ENCODE data around the gene INTS6L.

INTS6L gene

DNA sequence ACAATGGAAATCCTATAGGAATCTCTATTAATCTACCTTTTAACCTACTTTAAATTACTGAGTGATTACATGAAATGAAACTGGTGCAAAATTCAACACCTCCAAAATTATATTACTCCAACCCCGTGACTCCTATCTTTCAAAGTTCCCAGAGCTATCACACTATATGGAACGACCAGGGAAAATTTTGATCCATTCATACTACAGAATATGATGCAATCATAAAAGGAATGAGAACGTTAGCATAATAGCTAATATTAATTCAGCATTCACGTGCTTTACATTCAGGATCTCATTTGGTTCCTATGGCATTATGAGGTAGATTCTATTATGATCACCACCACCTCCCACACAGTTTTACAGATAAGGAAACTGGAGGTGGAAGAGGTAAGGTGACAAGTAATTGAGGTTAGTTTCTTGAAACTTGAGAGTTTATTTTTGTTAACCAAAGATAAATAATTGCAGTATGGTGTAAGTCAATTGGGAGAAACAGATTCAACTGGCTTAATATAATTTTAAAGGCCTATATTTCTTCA lies 29.4 kb upstream of the INTS6L start:
- H4K91ac ChIP-seq (ENCODE audit: low read depth, low read length, poor library complexity) = no peak overlapping the region
- H2BK120ac ChIP-seq (ENCODE audit: low read depth, low read length) = no peak overlapping the region
- no CpG with 5 or more reads among the region's 4 CpGs for WGBS, 2 donors (ENCODE audit: extremely low coverage in 2 of 2, insufficient read length in 2 of 2, insufficient replicate concordance in 1 of 2)
- H2AFZ ChIP-seq (ENCODE audit: low read length) = no peak overlapping the region
- no peaks in the 10 kb centered on the region for H3K79me1 ChIP-seq (ENCODE audit: low read depth, low read length)
- H3K36me3 ChIP-seq (replicated peaks in 1 of 2; ENCODE audit: control insufficient read depth in 2 of 2, insufficient read depth in 2 of 2, low read length in 2 of 2) = no peaks in the 10 kb centered on the region
- H3K27me3 ChIP-seq (ENCODE audit: control insufficient read depth in 3 of 3, insufficient read depth in 3 of 3, low read depth in 1 of 3, low read length in 3 of 3) = peaks cover 0 to 4% (median 0%) of the 10 kb centered on the region in 3 experiments
- H2BK5ac ChIP-seq (ENCODE audit: low read length) = no peak overlapping the region
- no peak overlapping the region for H2AK5ac ChIP-seq (ENCODE audit: low read depth, low read length)
- H2BK12ac ChIP-seq (ENCODE audit: low read length) = no peak overlapping the region
- no peaks in the 10 kb centered on the region for H3K9me3 ChIP-seq (replicated peaks in 1 of 2; ENCODE audit: control insufficient read depth in 2 of 2, insufficient read depth in 1 of 2, low read depth in 1 of 2, low read length in 2 of 2)
- no peak overlapping the region for H3K23ac ChIP-seq (ENCODE audit: low read depth, low read length, poor library complexity)
- H3K9ac ChIP-seq (ENCODE audit: low read depth, low read length, poor library complexity) = no peak overlapping the region
- no peak overlapping the region for H2BK15ac ChIP-seq (ENCODE audit: low read length)
- no peaks in the 10 kb centered on the region for H3K4me1 ChIP-seq (ENCODE audit: control insufficient read depth in 2 of 2, insufficient read depth in 1 of 2, low read depth in 1 of 2, low read length in 2 of 2)
- no peak overlapping the region for H3K18ac ChIP-seq (ENCODE audit: low read length)
- no peak overlapping the region for H3K4ac ChIP-seq (ENCODE audit: low read length)
- H3K4me3 ChIP-seq (ENCODE audit: low read length in 2 of 2) = no peak overlapping the region
- DNase-seq (ENCODE audit: low spot score) = no peak
- no peak overlapping the region for H3K14ac ChIP-seq (ENCODE audit: low read length)
- H3K4me2 ChIP-seq (ENCODE audit: insufficient read depth, low read length, poor library complexity, severe bottlenecking) = no peak overlapping the region
- H4K8ac ChIP-seq (ENCODE audit: low read depth, low read length) = no peak overlapping the region
- no peak overlapping the region for H3K27ac ChIP-seq (replicated peaks; ENCODE audit: low read length)

DNA sequence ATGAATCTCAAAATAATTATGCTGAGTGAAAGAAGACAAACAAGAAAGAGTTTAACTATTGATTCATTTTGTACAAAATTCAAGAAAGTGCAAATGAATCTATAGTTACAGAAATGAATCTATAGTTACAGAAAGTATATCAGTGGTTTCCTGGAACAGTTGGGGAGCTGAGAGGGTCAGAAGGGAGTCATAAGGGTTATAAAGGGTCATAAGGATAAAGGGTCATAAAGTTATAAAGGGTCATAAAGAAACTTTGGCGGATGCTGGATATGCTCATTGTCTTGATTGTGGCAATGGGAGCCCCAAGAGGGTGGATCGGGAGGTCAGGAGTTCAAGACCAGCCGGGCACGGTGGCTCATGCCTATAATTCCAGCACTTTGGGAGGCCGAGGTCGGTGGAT lies 26.0 kb upstream of the INTS6L start:
- no peak overlapping the region for H3K9ac ChIP-seq (ENCODE audit: low read depth, low read length, poor library complexity)
- H2AK5ac ChIP-seq (ENCODE audit: low read depth, low read length) = no peak overlapping the region
- no CpG with 5 or more reads among the region's 6 CpGs for WGBS, 2 donors (ENCODE audit: extremely low coverage in 2 of 2, insufficient read length in 2 of 2, insufficient replicate concordance in 1 of 2)
- H3K9me3 ChIP-seq (replicated peaks in 1 of 2; ENCODE audit: control insufficient read depth in 2 of 2, insufficient read depth in 1 of 2, low read depth in 1 of 2, low read length in 2 of 2) = no peaks in the 10 kb centered on the region
- no peaks in the 10 kb centered on the region for H3K36me3 ChIP-seq (replicated peaks in 1 of 2; ENCODE audit: control insufficient read depth in 2 of 2, insufficient read depth in 2 of 2, low read length in 2 of 2)
- H3K4ac ChIP-seq (ENCODE audit: low read length) = no peak overlapping the region
- H3K27ac ChIP-seq (replicated peaks; ENCODE audit: low read length) = no peak overlapping the region
- H3K23ac ChIP-seq (ENCODE audit: low read depth, low read length, poor library complexity) = no peak overlapping the region
- no peak for DNase-seq (ENCODE audit: low spot score)
- H3K4me1 ChIP-seq (ENCODE audit: control insufficient read depth in 2 of 2, insufficient read depth in 1 of 2, low read depth in 1 of 2, low read length in 2 of 2) = no peaks in the 10 kb centered on the region
- H3K4me3 ChIP-seq (ENCODE audit: low read length in 2 of 2) = no peak overlapping the region
- no peak overlapping the region for H3K4me2 ChIP-seq (ENCODE audit: insufficient read depth, low read length, poor library complexity, severe bottlenecking)
- no peak overlapping the region for H3K18ac ChIP-seq (ENCODE audit: low read length)
- no peaks in the 10 kb centered on the region for H3K79me1 ChIP-seq (ENCODE audit: low read depth, low read length)
- H4K8ac ChIP-seq (ENCODE audit: low read depth, low read length) = no peak overlapping the region
- H2BK120ac ChIP-seq (ENCODE audit: low read depth, low read length) = no peak overlapping the region
- no peak overlapping the region for H4K91ac ChIP-seq (ENCODE audit: low read depth, low read length, poor library complexity)
- H2BK5ac ChIP-seq (ENCODE audit: low read length) = no peak overlapping the region
- H2BK15ac ChIP-seq (ENCODE audit: low read length) = no peak overlapping the region
- peaks cover 0 to 6% (median 0%) of the 10 kb centered on the region in 3 experiments for H3K27me3 ChIP-seq (ENCODE audit: control insufficient read depth in 3 of 3, insufficient read depth in 3 of 3, low read depth in 1 of 3, low read length in 3 of 3)
- H3K14ac ChIP-seq (ENCODE audit: low read length) = no peak overlapping the region
- no peak overlapping the region for H2BK12ac ChIP-seq (ENCODE audit: low read length)
- H2AFZ ChIP-seq (ENCODE audit: low read length) = no peak overlapping the region

DNA sequence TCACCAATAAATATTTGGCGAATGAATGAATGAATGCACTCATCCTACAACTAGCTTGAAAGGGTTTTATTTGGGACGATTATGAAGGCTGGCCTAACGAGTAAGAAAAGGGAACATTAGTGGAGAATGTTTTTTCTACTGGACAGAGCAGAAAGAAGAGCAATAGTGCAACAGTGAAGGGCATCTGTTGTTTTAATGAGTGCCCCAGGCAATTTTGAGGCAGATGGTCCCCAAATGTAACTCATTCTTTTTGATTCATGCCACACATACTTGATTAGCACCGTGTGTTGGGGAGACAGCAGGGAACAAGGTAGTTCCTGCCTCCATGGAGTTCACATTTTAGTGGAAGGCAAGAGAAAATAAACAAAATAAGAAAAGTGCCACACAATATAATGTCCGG lies 22.7 kb upstream of the INTS6L start:
- no peak overlapping the region for H3K4ac ChIP-seq (ENCODE audit: low read length)
- no peak overlapping the region for H4K91ac ChIP-seq (ENCODE audit: low read depth, low read length, poor library complexity)
- no peak overlapping the region for H3K18ac ChIP-seq (ENCODE audit: low read length)
- no peak overlapping the region for H3K4me3 ChIP-seq (ENCODE audit: low read length in 2 of 2)
- H3K27me3 ChIP-seq (ENCODE audit: control insufficient read depth in 3 of 3, insufficient read depth in 3 of 3, low read depth in 1 of 3, low read length in 3 of 3) = peaks cover 0 to 14% (median 0%) of the 10 kb centered on the region in 3 experiments
- no peak overlapping the region for H2BK15ac ChIP-seq (ENCODE audit: low read length)
- no peak overlapping the region for H3K23ac ChIP-seq (ENCODE audit: low read depth, low read length, poor library complexity)
- H3K79me1 ChIP-seq (ENCODE audit: low read depth, low read length) = no peaks in the 10 kb centered on the region
- no peak overlapping the region for H3K14ac ChIP-seq (ENCODE audit: low read length)
- H3K4me1 ChIP-seq (ENCODE audit: control insufficient read depth in 2 of 2, insufficient read depth in 1 of 2, low read depth in 1 of 2, low read length in 2 of 2) = no peaks in the 10 kb centered on the region
- no peak overlapping the region for H2AK5ac ChIP-seq (ENCODE audit: low read depth, low read length)
- WGBS, 2 donors (ENCODE audit: extremely low coverage in 2 of 2, insufficient read length in 2 of 2, insufficient replicate concordance in 1 of 2) = no CpG with 5 or more reads among the region's 5 CpGs
- no peak overlapping the region for H2BK12ac ChIP-seq (ENCODE audit: low read length)
- H3K36me3 ChIP-seq (replicated peaks in 1 of 2; ENCODE audit: control insufficient read depth in 2 of 2, insufficient read depth in 2 of 2, low read length in 2 of 2) = no peaks in the 10 kb centered on the region
- no peak overlapping the region for H2BK5ac ChIP-seq (ENCODE audit: low read length)
- H4K8ac ChIP-seq (ENCODE audit: low read depth, low read length) = no peak overlapping the region
- no peak overlapping the region for H3K27ac ChIP-seq (replicated peaks; ENCODE audit: low read length)
- DNase-seq (ENCODE audit: low spot score) = no peak
- no peak overlapping the region for H2BK120ac ChIP-seq (ENCODE audit: low read depth, low read length)
- H2AFZ ChIP-seq (ENCODE audit: low read length) = no peak overlapping the region
- no peak overlapping the region for H3K9ac ChIP-seq (ENCODE audit: low read depth, low read length, poor library complexity)
- no peak overlapping the region for H3K4me2 ChIP-seq (ENCODE audit: insufficient read depth, low read length, poor library complexity, severe bottlenecking)
- H3K9me3 ChIP-seq (replicated peaks in 1 of 2; ENCODE audit: control insufficient read depth in 2 of 2, insufficient read depth in 1 of 2, low read depth in 1 of 2, low read length in 2 of 2) = no peaks in the 10 kb centered on the region

DNA sequence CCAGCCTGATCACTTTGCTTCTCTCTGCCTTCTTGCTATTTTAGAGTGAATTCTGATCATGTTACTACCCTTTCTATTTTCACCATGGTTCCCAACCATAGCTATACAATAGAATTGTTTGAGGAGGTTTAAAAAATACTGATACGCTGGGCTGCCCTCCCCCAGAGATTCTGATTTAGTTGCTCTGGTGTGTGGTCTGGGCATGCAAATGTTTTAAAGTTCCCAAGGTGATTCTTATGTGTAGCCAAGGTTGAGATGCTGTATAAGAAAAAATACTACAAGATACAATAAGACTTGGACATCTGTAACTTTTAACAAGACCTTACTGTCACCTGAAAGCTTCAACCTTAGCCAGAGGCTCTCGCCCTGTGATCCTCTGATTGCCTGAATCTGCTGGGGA lies 22.2 kb upstream of the INTS6L start:
- Histone ChIP-seq H4K8ac (ENCODE audit: low read depth, low read length) (no peak overlapping the region), H3K4me3 (ENCODE audit: low read length in 2 of 2) (no peak overlapping the region), H3K4me1 (ENCODE audit: control insufficient read depth in 2 of 2, insufficient read depth in 1 of 2, low read depth in 1 of 2, low read length in 2 of 2) (no peaks in the 10 kb centered on the region), H3K9me3 (replicated peaks in 1 of 2; ENCODE audit: control insufficient read depth in 2 of 2, insufficient read depth in 1 of 2, low read depth in 1 of 2, low read length in 2 of 2) (no peaks in the 10 kb centered on the region), H2BK120ac (ENCODE audit: low read depth, low read length) (no peak overlapping the region), H3K27ac (replicated peaks; ENCODE audit: low read length) (no peak overlapping the region), H3K23ac (ENCODE audit: low read depth, low read length, poor library complexity) (no peak overlapping the region), H3K14ac (ENCODE audit: low read length) (no peak overlapping the region), H3K79me1 (ENCODE audit: low read depth, low read length) (no peaks in the 10 kb centered on the region), H4K91ac (ENCODE audit: low read depth, low read length, poor library complexity) (no peak overlapping the region), H3K27me3 (ENCODE audit: control insufficient read depth in 3 of 3, insufficient read depth in 3 of 3, low read depth in 1 of 3, low read length in 3 of 3) (peaks cover 0 to 14% (median 0%) of the 10 kb centered on the region in 3 experiments), H3K9ac (ENCODE audit: low read depth, low read length, poor library complexity) (no peak overlapping the region), H3K36me3 (replicated peaks in 1 of 2; ENCODE audit: control insufficient read depth in 2 of 2, insufficient read depth in 2 of 2, low read length in 2 of 2) (no peaks in the 10 kb centered on the region), H3K18ac (ENCODE audit: low read length) (no peak overlapping the region), H2BK12ac (ENCODE audit: low read length) (no peak overlapping the region), H2AK5ac (ENCODE audit: low read depth, low read length) (no peak overlapping the region), H2AFZ (ENCODE audit: low read length) (no peak overlapping the region), H2BK5ac (ENCODE audit: low read length) (no peak overlapping the region), H2BK15ac (ENCODE audit: low read length) (no peak overlapping the region), H3K4ac (ENCODE audit: low read length) (no peak overlapping the region), H3K4me2 (ENCODE audit: insufficient read depth, low read length, poor library complexity, severe bottlenecking) (no peak overlapping the region)
- WGBS, 2 donors (ENCODE audit: extremely low coverage in 2 of 2, insufficient read length in 2 of 2, insufficient replicate concordance in 1 of 2) = no CpG with 5 or more reads among the region's 2 CpGs
- DNase-seq (ENCODE audit: low spot score) = no peak
